Trophoblast cell (in vitro differentiated cells and primary cell): Measurements from ENCODE around the gene SUSD4.

Experiments
- DNase-seq, 2 donors: peaks; one replicate each; pipeline ENCODE4 v3.0.0-alpha.2; 2016
- H2AFZ ChIP-seq: 2 replicates; pipeline ENCODE4 v1.6.1; 2013; ENCODE audit warnings: low read length, moderate library complexity, mild to moderate bottlenecking; ENCODE audit not compliant: insufficient read depth, poor library complexity
- H2AK5ac ChIP-seq: 2 replicates; pipeline ENCODE4 v1.6.1; 2013; ENCODE audit warnings: mild to moderate bottlenecking, low read length
- H2BK120ac ChIP-seq: 2 replicates; pipeline ENCODE4 v1.6.1; 2013; ENCODE audit warnings: low read length, mild to moderate bottlenecking, moderate library complexity; ENCODE audit not compliant: insufficient read depth, poor library complexity
- H2BK12ac ChIP-seq: 2 replicates; pipeline ENCODE4 v1.6.1; 2013; ENCODE audit warnings: mild to moderate bottlenecking, low read length, moderate library complexity
- H2BK5ac ChIP-seq: 2 replicates; pipeline ENCODE4 v1.6.1; 2013; ENCODE audit warnings: low read length, low read depth, moderate library complexity, mild to moderate bottlenecking; ENCODE audit not compliant: poor library complexity
- H3K14ac ChIP-seq: 2 replicates; pipeline ENCODE4 v1.6.1; 2013; ENCODE audit warnings: mild to moderate bottlenecking, low read length
- H3K18ac ChIP-seq: 2 replicates; pipeline ENCODE4 v1.6.1; 2013; ENCODE audit warnings: mild to moderate bottlenecking, low read length
- H3K23ac ChIP-seq: 2 replicates; pipeline ENCODE4 v1.6.1; 2013; ENCODE audit warnings: low read length
- H3K27ac ChIP-seq: 2 replicates; pipeline ENCODE4 v1.5.1; 2013; ENCODE audit warnings: low read depth, mild to moderate bottlenecking, inconsistent platforms, low read length, moderate library complexity
- H3K27me3 ChIP-seq: 2 replicates; pipeline ENCODE4 v1.6.1; 2013; ENCODE audit warnings: inconsistent platforms, mild to moderate bottlenecking, low read length, moderate library complexity; ENCODE audit not compliant: insufficient read depth
- H3K36me3 ChIP-seq, 2 experiments: 1 replicate in 1 of 2; 2 replicates in 1 of 2; pipeline ENCODE4 v1.6.1; 2013; ENCODE audit warnings: low read length in 2 of 2, mild to moderate bottlenecking in 2 of 2, moderate library complexity in 1 of 2; ENCODE audit not compliant: insufficient read depth in 2 of 2, control insufficient read depth in 1 of 2
- H3K4ac ChIP-seq: 2 replicates; pipeline ENCODE4 v1.6.1; 2013; ENCODE audit warnings: low read depth, mild to moderate bottlenecking, low read length, moderate library complexity
- H3K4me1 ChIP-seq, 2 experiments: 1 replicate in 1 of 2; 2 replicates in 1 of 2; pipeline ENCODE4 v1.6.1; 2013; ENCODE audit warnings: low read length in 2 of 2, mild to moderate bottlenecking in 2 of 2, moderate library complexity in 1 of 2; ENCODE audit not compliant: insufficient read depth in 2 of 2, control insufficient read depth in 1 of 2
- H3K4me2 ChIP-seq: 2 replicates; pipeline ENCODE4 v1.6.1; 2013; ENCODE audit warnings: inconsistent platforms, mild to moderate bottlenecking, low read length, moderate library complexity
- H3K4me3 ChIP-seq: 2 replicates; pipeline ENCODE4 v1.5.1; 2013; ENCODE audit warnings: mild to moderate bottlenecking, low read depth, low read length, inconsistent platforms
- H3K79me1 ChIP-seq: one replicate; pipeline ENCODE4 v1.6.1; 2013; ENCODE audit warnings: low read length
- H3K79me2 ChIP-seq: 2 replicates; pipeline ENCODE4 v1.6.1; 2013; ENCODE audit warnings: low read length, mild to moderate bottlenecking; ENCODE audit not compliant: control insufficient read depth, insufficient read depth, poor library complexity
- H3K9ac ChIP-seq: 2 replicates; pipeline ENCODE4 v1.6.1; 2013; ENCODE audit warnings: mild to moderate bottlenecking, low read length
- H3K9me3 ChIP-seq: 2 replicates; pipeline ENCODE4 v1.6.1; 2013; ENCODE audit warnings: low read depth, mild to moderate bottlenecking, control low read depth, inconsistent platforms, low read length; ENCODE audit not compliant: insufficient read depth
- H4K12ac ChIP-seq: 2 replicates; pipeline ENCODE4 v1.6.1; 2013; ENCODE audit warnings: low read depth, mild to moderate bottlenecking, low read length, moderate library complexity
- H4K8ac ChIP-seq: 2 replicates; pipeline ENCODE4 v1.6.1; 2013; ENCODE audit warnings: low read depth, mild to moderate bottlenecking, low read length, moderate library complexity
- H4K91ac ChIP-seq: one replicate; pipeline ENCODE4 v1.6.1; 2013; ENCODE audit warnings: low read depth, mild to moderate bottlenecking, low read length, moderate library complexity
- WGBS: extraction: QIAGEN DNeasy Blood & Tissue Kit; methylation state at CpG from one replicate; pipeline ENCODE4 v1.1.7; 2013; ENCODE audit warnings: missing lambda C conversion rate; ENCODE audit not compliant: insufficient read length, insufficient coverage; ENCODE audit errors: extremely low coverage; 5-methylcytosine and 5-hydroxymethylcytosine counted together

Gene SUSD4

GRCh38 chr1:223248770-223249140 lies 115.2 kb downstream of the SUSD4 start:
- Histone ChIP-seq H2AK5ac (no peak overlapping the region), H3K14ac (no peak overlapping the region), H3K18ac (no peak overlapping the region), H4K12ac (no peak overlapping the region), H2BK12ac (no peak overlapping the region), H3K4me2 (no peak overlapping the region), H4K8ac (no peak overlapping the region), H2BK120ac (no peak overlapping the region), H2AFZ (no peak overlapping the region), H3K27ac (no peak overlapping the region), H3K79me2 (no peaks in the 10 kb centered on the region), H2BK5ac (no peak overlapping the region), H3K9ac (no peak overlapping the region), H3K4ac (no peak overlapping the region), H4K91ac (no peak overlapping the region), H3K23ac (no peak overlapping the region), H3K4me3 (no peak overlapping the region), H3K79me1 (no peaks in the 10 kb centered on the region), H3K27me3 (no peaks in the 10 kb centered on the region), H3K4me1 (no peaks in the 10 kb centered on the region), H3K9me3 (no peaks in the 10 kb centered on the region), H3K36me3 (no peaks in the 10 kb centered on the region)
- no CpG with 5 or more reads among the region's 6 CpGs for WGBS
- DNase-seq: no peak

GRCh38 chr1:223248001-223248769 lies 115.8 kb downstream of the SUSD4 start:
- no peak overlapping the region for H2AFZ ChIP-seq
- H2AK5ac ChIP-seq: no peak overlapping the region
- H4K12ac ChIP-seq: no peak overlapping the region
- H3K18ac ChIP-seq: no peak overlapping the region
- no peak overlapping the region for H3K27ac ChIP-seq
- H2BK5ac ChIP-seq: no peak overlapping the region
- H3K79me2 ChIP-seq: no peaks in the 10 kb centered on the region
- no peak overlapping the region for H2BK120ac ChIP-seq
- H3K79me1 ChIP-seq: no peaks in the 10 kb centered on the region
- H3K4ac ChIP-seq: no peak overlapping the region
- H3K4me2 ChIP-seq: no peak overlapping the region
- no peak overlapping the region for H4K8ac ChIP-seq
- no peaks in the 10 kb centered on the region for H3K36me3 ChIP-seq
- no peaks in the 10 kb centered on the region for H3K9me3 ChIP-seq
- no peak overlapping the region for H3K9ac ChIP-seq
- H3K23ac ChIP-seq: no peak overlapping the region
- no peaks in the 10 kb centered on the region for H3K27me3 ChIP-seq
- H3K14ac ChIP-seq: no peak overlapping the region
- H3K4me3 ChIP-seq: no peak overlapping the region
- H3K4me1 ChIP-seq: no peaks in the 10 kb centered on the region
- H4K91ac ChIP-seq: no peak overlapping the region
- DNase-seq: no peak
- H2BK12ac ChIP-seq: no peak overlapping the region
- no CpG with 5 or more reads among the region's 6 CpGs for WGBS

GRCh38 chr1:223246476-223247112 lies 117.4 kb downstream of the SUSD4 start:
- H3K9me3 ChIP-seq: no peaks in the 10 kb centered on the region
- no peak overlapping the region for H3K27ac ChIP-seq
- H4K12ac ChIP-seq: no peak overlapping the region
- H3K79me2 ChIP-seq: no peaks in the 10 kb centered on the region
- H3K79me1 ChIP-seq: no peaks in the 10 kb centered on the region
- no peak overlapping the region for H2AK5ac ChIP-seq
- H3K4me1 ChIP-seq: no peaks in the 10 kb centered on the region
- H3K27me3 ChIP-seq: no peaks in the 10 kb centered on the region
- H2BK5ac ChIP-seq: no peak overlapping the region
- H3K4me3 ChIP-seq: no peak overlapping the region
- no peak overlapping the region for H2BK120ac ChIP-seq
- H3K36me3 ChIP-seq: no peaks in the 10 kb centered on the region
- H3K14ac ChIP-seq: no peak overlapping the region
- H2BK12ac ChIP-seq: no peak overlapping the region
- no peak overlapping the region for H3K18ac ChIP-seq
- no peak overlapping the region for H3K23ac ChIP-seq
- no peak overlapping the region for H3K4me2 ChIP-seq
- WGBS: no CpG with 5 or more reads among the region's 5 CpGs
- no peak overlapping the region for H3K4ac ChIP-seq
- no peak overlapping the region for H2AFZ ChIP-seq
- no peak overlapping the region for H4K8ac ChIP-seq
- no peak for DNase-seq
- no peak overlapping the region for H3K9ac ChIP-seq
- no peak overlapping the region for H4K91ac ChIP-seq

GRCh38 chr1:223245983-223246382 lies 118.0 kb downstream of the SUSD4 start:
- no peak overlapping the region for H2BK5ac ChIP-seq
- no peak overlapping the region for H4K91ac ChIP-seq
- WGBS: no CpG with 5 or more reads among the region's 7 CpGs
- H3K18ac ChIP-seq: no peak overlapping the region
- H2AK5ac ChIP-seq: no peak overlapping the region
- no peak overlapping the region for H3K4me2 ChIP-seq
- H3K4me1 ChIP-seq: no peaks in the 10 kb centered on the region
- H3K23ac ChIP-seq: no peak overlapping the region
- H2BK12ac ChIP-seq: no peak overlapping the region
- no peak overlapping the region for H4K8ac ChIP-seq
- H3K36me3 ChIP-seq: no peaks in the 10 kb centered on the region
- no peaks in the 10 kb centered on the region for H3K79me1 ChIP-seq
- no peak overlapping the region for H3K9ac ChIP-seq
- no peaks in the 10 kb centered on the region for H3K9me3 ChIP-seq
- H2BK120ac ChIP-seq: no peak overlapping the region
- DNase-seq: no peak
- H3K4me3 ChIP-seq: no peak overlapping the region
- no peak overlapping the region for H3K27ac ChIP-seq
- H3K79me2 ChIP-seq: no peaks in the 10 kb centered on the region
- H4K12ac ChIP-seq: no peak overlapping the region
- H3K27me3 ChIP-seq: no peaks in the 10 kb centered on the region
- no peak overlapping the region for H3K4ac ChIP-seq
- no peak overlapping the region for H3K14ac ChIP-seq
- H2AFZ ChIP-seq: no peak overlapping the region
